MM.1S (cell line): ENCODE results near the gene TFDP1.

Source experiments
- DNase-seq: peaks from one replicate; pipeline ENCODE4 v3.0.0-alpha.2; 2015
- H2AFZ ChIP-seq: fragments of 300-600 bp; sonication (generic); 2 replicates; pipeline ENCODE4 v1.6.0; 2016; ENCODE audit warnings: antibody characterized with exemption, low read length
- H3F3A ChIP-seq: fragments of 300-600 bp; sonication (generic); 2 replicates; pipeline ENCODE4 v1.6.1; 2016; ENCODE audit warnings: mild to moderate bottlenecking, antibody characterized with exemption, low read length, moderate library complexity, mixed read lengths; ENCODE audit not compliant: insufficient read depth
- H3K27ac ChIP-seq: fragments of 300-600 bp; sonication (generic); 2 replicates; pipeline ENCODE4 v1.5.1; 2016; ENCODE audit warnings: mild to moderate bottlenecking, low read length
- H3K27me3 ChIP-seq: fragments of 300-600 bp; sonication (generic); replicated peaks from 2 replicates; pipeline ENCODE4 v1.6.0; 2016; ENCODE audit warnings: low read length; ENCODE audit not compliant: insufficient read depth
- H3K36me3 ChIP-seq: fragments of 300-600 bp; sonication (generic); replicated peaks from 2 replicates; pipeline ENCODE4 v1.6.1; 2016; ENCODE audit warnings: mild to moderate bottlenecking, low read length, mixed read lengths; ENCODE audit not compliant: insufficient read depth
- H3K4me1 ChIP-seq: fragments of 300-600 bp; sonication (generic); 2 replicates; pipeline ENCODE4 v1.6.1; 2016; ENCODE audit warnings: low read length, mixed read lengths
- H3K4me2 ChIP-seq: fragments of 300-600 bp; sonication (generic); 2 replicates; pipeline ENCODE4 v1.6.0; 2016; ENCODE audit warnings: low read depth, low read length
- H3K4me3 ChIP-seq: fragments of 300-600 bp; sonication (generic); 2 replicates; pipeline ENCODE4 v1.5.1; 2016; ENCODE audit warnings: low read length, mixed read lengths
- H3K79me2 ChIP-seq: fragments of 300-600 bp; sonication (generic); 2 replicates; pipeline ENCODE4 v1.6.1; 2016; ENCODE audit warnings: mixed run types, low read length, mixed read lengths
- H3K9ac ChIP-seq: fragments of 300-600 bp; sonication (generic); 2 replicates; pipeline ENCODE4 v1.6.1; 2016; ENCODE audit warnings: low read length, mixed read lengths
- H3K9me2 ChIP-seq: fragments of 300-600 bp; sonication (generic); replicated peaks from 2 replicates; pipeline ENCODE4 v1.6.1; 2016; ENCODE audit warnings: mild to moderate bottlenecking, low read length, mixed read lengths; ENCODE audit not compliant: insufficient read depth
- H3K9me3 ChIP-seq: fragments of 300-600 bp; sonication (generic); replicated peaks from 2 replicates; pipeline ENCODE4 v1.6.1; 2016; ENCODE audit warnings: mild to moderate bottlenecking, low read length, mixed read lengths; ENCODE audit not compliant: insufficient read depth
- H4K20me1 ChIP-seq: fragments of 300-600 bp; sonication (generic); 2 replicates; pipeline ENCODE4 v1.6.1; 2016; ENCODE audit warnings: mild to moderate bottlenecking, low read length, moderate library complexity, mixed read lengths; ENCODE audit not compliant: insufficient read depth
- EZH2 ChIP-seq: fragments of 300-600 bp; sonication (generic); optimal IDR thresholded peaks from 2 replicates; pipeline ENCODE3; 2017; ENCODE audit warnings: low read depth, mild to moderate bottlenecking, antibody characterized with exemption, low read length, mixed read lengths
- EZH2phosphoT487 ChIP-seq: fragments of 300-600 bp; sonication (generic); IDR thresholded peaks from 2 replicates; pipeline ENCODE4 v1.6.1; 2018; ENCODE audit warnings: antibody characterized with exemption, low read length
- TF ChIP-seq, protein P1 (sequence below): fragments of 300-600 bp; sonication (generic); IDR thresholded peaks from 2 replicates; pipeline ENCODE4 v1.5.1; 2016; ENCODE audit warnings: antibody characterized with exemption, low read length, mixed read lengths

TFDP1 gene

DNA sequence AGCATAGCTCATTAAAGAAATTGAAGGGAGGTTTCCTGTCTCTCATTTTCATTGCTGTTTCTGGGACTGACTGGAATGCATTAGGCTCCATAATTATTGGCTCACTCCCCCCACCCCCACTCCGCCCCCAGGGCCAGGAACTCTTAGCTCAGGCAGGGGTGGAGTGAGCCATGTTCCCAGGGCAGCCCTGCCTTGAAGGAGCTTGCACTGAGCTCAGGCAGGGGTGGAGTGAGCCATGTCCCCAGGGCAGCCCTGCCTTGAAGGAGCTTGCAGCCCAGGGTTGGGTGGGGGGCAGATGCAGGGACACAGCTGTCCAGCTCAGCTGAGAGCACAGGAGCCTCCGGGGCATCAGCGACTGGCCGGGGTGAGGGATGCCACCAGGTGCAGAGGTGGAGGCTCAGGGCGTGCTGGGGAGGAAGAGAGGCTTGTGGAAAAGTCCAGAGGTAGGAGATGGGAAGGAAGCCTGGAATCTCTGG lies 39.1 kb upstream of the TFDP1 start:
- TF ChIP-seq EZH2 (no peak), EZH2phosphoT487 (no peak)
- TF ChIP-seq, protein P1, sequence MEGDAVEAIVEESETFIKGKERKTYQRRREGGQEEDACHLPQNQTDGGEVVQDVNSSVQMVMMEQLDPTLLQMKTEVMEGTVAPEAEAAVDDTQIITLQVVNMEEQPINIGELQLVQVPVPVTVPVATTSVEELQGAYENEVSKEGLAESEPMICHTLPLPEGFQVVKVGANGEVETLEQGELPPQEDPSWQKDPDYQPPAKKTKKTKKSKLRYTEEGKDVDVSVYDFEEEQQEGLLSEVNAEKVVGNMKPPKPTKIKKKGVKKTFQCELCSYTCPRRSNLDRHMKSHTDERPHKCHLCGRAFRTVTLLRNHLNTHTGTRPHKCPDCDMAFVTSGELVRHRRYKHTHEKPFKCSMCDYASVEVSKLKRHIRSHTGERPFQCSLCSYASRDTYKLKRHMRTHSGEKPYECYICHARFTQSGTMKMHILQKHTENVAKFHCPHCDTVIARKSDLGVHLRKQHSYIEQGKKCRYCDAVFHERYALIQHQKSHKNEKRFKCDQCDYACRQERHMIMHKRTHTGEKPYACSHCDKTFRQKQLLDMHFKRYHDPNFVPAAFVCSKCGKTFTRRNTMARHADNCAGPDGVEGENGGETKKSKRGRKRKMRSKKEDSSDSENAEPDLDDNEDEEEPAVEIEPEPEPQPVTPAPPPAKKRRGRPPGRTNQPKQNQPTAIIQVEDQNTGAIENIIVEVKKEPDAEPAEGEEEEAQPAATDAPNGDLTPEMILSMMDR: no peak
- no peak overlapping the region for H3K27ac ChIP-seq

DNA sequence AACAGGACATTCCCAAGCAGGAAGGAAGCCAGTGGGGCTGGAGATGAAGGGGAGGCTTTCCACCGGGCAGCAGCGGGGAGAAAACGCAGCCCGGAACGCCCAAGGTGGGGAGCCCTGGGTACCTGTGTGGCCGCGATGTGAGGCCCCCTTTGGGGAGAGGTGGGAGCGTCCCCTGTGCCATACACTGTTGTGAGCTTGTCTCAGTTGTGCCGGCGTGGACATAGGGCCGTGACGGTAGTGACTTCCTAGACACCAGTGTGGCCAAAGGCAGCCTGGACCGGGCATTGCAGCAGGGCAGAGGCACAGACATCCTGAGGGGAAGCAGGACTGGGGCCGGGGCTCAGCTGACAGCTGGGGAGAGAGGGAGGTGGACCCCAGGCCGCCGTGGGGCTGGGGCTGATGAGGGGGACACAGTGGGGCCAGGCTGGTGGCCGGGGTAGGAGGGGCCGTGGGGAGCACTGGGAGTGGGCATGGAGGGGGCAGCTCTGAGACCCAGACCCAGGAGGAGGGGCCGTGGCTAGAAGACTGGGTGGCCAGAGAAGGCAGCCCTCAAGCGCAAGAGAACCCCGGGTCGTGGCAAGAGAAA lies 38.5 kb upstream of the TFDP1 start:
- Histone ChIP-seq H3K4me3 (no peak overlapping the region), H3K4me2 (no peak overlapping the region), H3K79me2 (no peaks in the 10 kb centered on the region; the same call in 1 of the 2 replicates), H3K27ac (no peak overlapping the region), H3K27me3 (no peaks in the 10 kb centered on the region), H2AFZ (no peak overlapping the region), H3K36me3 (no peaks in the 10 kb centered on the region), H3F3A (no peaks in the 10 kb centered on the region), H3K9me2 (no peaks in the 10 kb centered on the region), H3K4me1 (no peaks in the 10 kb centered on the region), H3K9me3 (no peaks in the 10 kb centered on the region), H4K20me1 (no peaks in the 10 kb centered on the region), H3K9ac (no peak overlapping the region)
- TF ChIP-seq, protein P1: no peak
- TF ChIP-seq EZH2phosphoT487 (no peak), EZH2 (no peak)
- DNase-seq: no peak

More for the DNA sequence above, 39.1 kb upstream of the TFDP1 start:
- no peak overlapping the region for H3K9ac ChIP-seq
- H3K4me2 ChIP-seq: no peak overlapping the region
- no peaks in the 10 kb centered on the region for H3F3A ChIP-seq
- no peaks in the 10 kb centered on the region for H3K27me3 ChIP-seq
- no peaks in the 10 kb centered on the region for H3K9me2 ChIP-seq
- no peaks in the 10 kb centered on the region for H3K36me3 ChIP-seq
- DNase-seq: no peak
- no peaks in the 10 kb centered on the region for H3K9me3 ChIP-seq
- no peak overlapping the region for H2AFZ ChIP-seq
- no peaks in the 10 kb centered on the region; the same call in 1 of the 2 replicates for H3K79me2 ChIP-seq
- no peaks in the 10 kb centered on the region for H4K20me1 ChIP-seq
- H3K4me3 ChIP-seq: no peak overlapping the region
- H3K4me1 ChIP-seq: no peaks in the 10 kb centered on the region

DNA sequence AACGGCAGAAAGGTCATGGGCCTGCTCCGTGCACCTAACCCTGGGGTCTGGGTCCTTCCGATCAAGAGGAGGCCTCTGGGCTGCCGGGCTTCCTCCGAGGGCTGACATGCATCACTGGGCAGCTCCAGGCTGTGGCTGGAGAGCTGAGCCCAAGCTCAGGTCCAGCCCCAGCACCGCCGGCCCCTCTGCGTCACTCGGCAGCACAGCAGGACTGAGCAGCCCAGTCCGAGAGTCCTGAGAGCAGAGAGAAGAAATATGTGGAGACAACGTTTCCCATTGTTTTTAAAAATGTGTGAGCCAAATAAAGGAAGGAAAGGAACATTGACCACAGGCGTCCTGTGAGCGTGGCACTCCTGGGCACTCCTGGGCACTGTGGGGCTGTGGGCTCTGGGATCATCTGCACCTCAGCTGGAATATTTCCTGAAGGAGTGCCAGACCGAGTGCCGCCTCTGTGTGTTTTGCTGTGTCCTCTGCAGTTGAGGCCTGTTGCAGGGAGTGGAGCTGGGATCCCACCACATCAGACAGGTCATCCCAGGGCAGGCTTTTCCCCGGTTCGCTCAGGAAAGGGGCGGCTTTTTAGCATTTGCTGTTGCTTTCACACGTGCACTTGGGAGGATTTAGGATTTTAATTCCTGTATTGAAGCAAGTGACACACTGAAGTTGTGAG lies 37.8 kb upstream of the TFDP1 start:
- no peaks in the 10 kb centered on the region for H3K27me3 ChIP-seq
- DNase-seq: no peak
- no peaks in the 10 kb centered on the region for H3F3A ChIP-seq
- TF ChIP-seq, protein P1: no peak
- TF ChIP-seq EZH2 (no peak), EZH2phosphoT487 (no peak)
- H3K9me2 ChIP-seq: no peaks in the 10 kb centered on the region
- H3K9ac ChIP-seq: no peak overlapping the region
- H3K4me1 ChIP-seq: no peaks in the 10 kb centered on the region
- no peaks in the 10 kb centered on the region; the same call in 1 of the 2 replicates for H3K79me2 ChIP-seq
- H3K4me3 ChIP-seq: no peak overlapping the region
- no peaks in the 10 kb centered on the region for H3K36me3 ChIP-seq
- H2AFZ ChIP-seq: no peak overlapping the region
- no peaks in the 10 kb centered on the region for H4K20me1 ChIP-seq
- H3K9me3 ChIP-seq: no peaks in the 10 kb centered on the region
- no peak overlapping the region for H3K27ac ChIP-seq
- H3K4me2 ChIP-seq: no peak overlapping the region
